Spleen (tissue), 7 donors: Measurements from ENCODE around the gene TXNRD2.

ENCODE experiments used
- POLR2AphosphoS5 ChIP-seq, 3 donors: sonication (generic); formaldehyde crosslinking; IDR thresholded peaks; one replicate each; pipeline ENCODE4 v1.5.1; 2017; ENCODE audit warnings: antibody characterized with exemption in 3 of 3
- TF ChIP-seq, protein P1 (sequence below), 11 experiments: fragments of 200-600 bp in 7 of 11; fragments of 450-650 bp in 4 of 11; sonication (generic) in 4 of 11; IDR thresholded peaks in 8 of 11; conservative IDR thresholded peaks in 3 of 11; 1 replicate in 7 of 11; 2 replicates in 4 of 11; pipeline versions ENCODE4 v1.4.0 to v1.8.0; 2016 to 2021; ENCODE audit warnings: antibody characterized with exemption in 11 of 11, inconsistent platforms in 4 of 11, mild to moderate bottlenecking in 1 of 11
- donor health status: DM: no; HTN: no; CAD: no; lungs with moderate emphysema.
- donor health status: DM: no; HTN: no; CAD: no.
- donor health status: DM: no; HTN: no; CAD: no.

DNA sequence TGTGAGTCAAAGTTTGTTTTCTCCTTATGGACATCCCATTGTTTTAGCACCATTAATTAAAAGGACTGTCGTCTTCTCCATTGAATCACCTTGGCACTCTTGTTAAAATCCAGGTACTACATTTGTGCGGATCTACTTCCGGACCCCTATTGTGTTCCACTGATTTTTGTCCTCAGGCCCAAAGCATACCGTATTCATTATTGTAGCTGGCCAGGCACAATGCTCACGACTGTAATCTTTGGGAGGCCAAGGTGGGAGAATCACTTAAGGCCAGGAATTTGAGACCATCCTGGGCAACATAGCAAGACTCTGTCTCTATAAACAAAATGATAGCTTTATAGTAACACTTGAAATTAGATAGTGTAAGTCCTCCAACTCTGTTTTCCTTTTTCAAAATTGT, 78.0 kb downstream of the TXNRD2 start:
- TF ChIP-seq POLR2AphosphoS5 (IDR thresholded peaks at IDR 0.05): no peak
- TF ChIP-seq, protein P1, sequence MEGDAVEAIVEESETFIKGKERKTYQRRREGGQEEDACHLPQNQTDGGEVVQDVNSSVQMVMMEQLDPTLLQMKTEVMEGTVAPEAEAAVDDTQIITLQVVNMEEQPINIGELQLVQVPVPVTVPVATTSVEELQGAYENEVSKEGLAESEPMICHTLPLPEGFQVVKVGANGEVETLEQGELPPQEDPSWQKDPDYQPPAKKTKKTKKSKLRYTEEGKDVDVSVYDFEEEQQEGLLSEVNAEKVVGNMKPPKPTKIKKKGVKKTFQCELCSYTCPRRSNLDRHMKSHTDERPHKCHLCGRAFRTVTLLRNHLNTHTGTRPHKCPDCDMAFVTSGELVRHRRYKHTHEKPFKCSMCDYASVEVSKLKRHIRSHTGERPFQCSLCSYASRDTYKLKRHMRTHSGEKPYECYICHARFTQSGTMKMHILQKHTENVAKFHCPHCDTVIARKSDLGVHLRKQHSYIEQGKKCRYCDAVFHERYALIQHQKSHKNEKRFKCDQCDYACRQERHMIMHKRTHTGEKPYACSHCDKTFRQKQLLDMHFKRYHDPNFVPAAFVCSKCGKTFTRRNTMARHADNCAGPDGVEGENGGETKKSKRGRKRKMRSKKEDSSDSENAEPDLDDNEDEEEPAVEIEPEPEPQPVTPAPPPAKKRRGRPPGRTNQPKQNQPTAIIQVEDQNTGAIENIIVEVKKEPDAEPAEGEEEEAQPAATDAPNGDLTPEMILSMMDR (IDR thresholded peaks at IDR 0.05 in 8 of 11, conservative IDR thresholded peaks at IDR 0.05 in 3 of 11): no peak
